Neural progenitor cell (in vitro differentiated cells): ENCODE measurements around the gene NEURL4. TPM values are rescaled to one million over a fixed set of nuclear protein-coding genes. Genes with fewer than 3 reads are reported as not detected.

Experiments used
- DNase-seq: peaks from one replicate; pipeline ENCODE4 v3.0.0-alpha.2; 2016; ENCODE audit warnings: low spot score
- H2AFZ ChIP-seq: fragments of 200-600 bp; sonication (generic); replicated peaks from 2 replicates; pipeline ENCODE4 v1.6.1; 2016; ENCODE audit warnings: antibody characterized with exemption
- H3F3A ChIP-seq: fragments of 200-600 bp; sonication (generic); 2 replicates; pipeline ENCODE4 v1.6.1; 2016; ENCODE audit warnings: antibody characterized with exemption, low read depth
- H3K27ac ChIP-seq: fragments of 200-600 bp; sonication (generic); 2 replicates; pipeline ENCODE4 v1.5.1; 2016; ENCODE audit warnings: mild to moderate bottlenecking
- H3K27me3 ChIP-seq: fragments of 200-600 bp; sonication (generic); 2 replicates; pipeline ENCODE4 v1.6.1; 2016; ENCODE audit warnings: mild to moderate bottlenecking, moderate library complexity
- H3K36me3 ChIP-seq: fragments of 200-600 bp; sonication (generic); 2 replicates; pipeline ENCODE4 v1.5.1; 2016
- H3K4me1 ChIP-seq: fragments of 200-600 bp; sonication (generic); 2 replicates; pipeline ENCODE4 v1.6.1; 2016; ENCODE audit warnings: mixed run types
- H3K4me2 ChIP-seq: fragments of 200-600 bp; sonication (generic); 2 replicates; pipeline ENCODE4 v1.6.1; 2016
- H3K4me3 ChIP-seq: fragments of 200-600 bp; sonication (generic); 2 replicates; pipeline ENCODE4 v1.5.1; 2016
- H3K79me2 ChIP-seq: fragments of 200-600 bp; sonication (generic); 2 replicates; pipeline ENCODE4 v1.6.1; 2016; ENCODE audit warnings: low read depth
- H3K9ac ChIP-seq: fragments of 200-600 bp; sonication (generic); 2 replicates; pipeline ENCODE4 v1.6.1; 2016
- H3K9me3 ChIP-seq: fragments of 200-600 bp; sonication (generic); 2 replicates; pipeline ENCODE4 v1.5.1; 2016; ENCODE audit warnings: low read depth
- H4K20me1 ChIP-seq: fragments of 200-600 bp; sonication (generic); 2 replicates; pipeline ENCODE4 v1.6.1; 2016; ENCODE audit warnings: low read depth
- H3K27ac Mint-ChIP-seq: 3 replicates; pipeline ENCODE4 v1.8.0; 2021; ENCODE audit warnings: mixed read lengths
- H3K27me3 Mint-ChIP-seq: 2 replicates; pipeline ENCODE4 v1.8.0; 2022; ENCODE audit warnings: low read depth, mild to moderate bottlenecking, inconsistent platforms, moderate library complexity, mixed read lengths; ENCODE audit not compliant: insufficient read depth
- H3K36me3 Mint-ChIP-seq: 3 replicates; pipeline ENCODE4 v1.8.0; 2021; ENCODE audit warnings: mixed read lengths
- H3K4me1 Mint-ChIP-seq: 3 replicates; pipeline ENCODE4 v1.8.0; 2021; ENCODE audit warnings: mixed read lengths
- H3K4me3 Mint-ChIP-seq: 3 replicates; pipeline ENCODE4 v1.8.0; 2021; ENCODE audit warnings: mild to moderate bottlenecking, moderate library complexity, mixed read lengths
- H3K9me3 Mint-ChIP-seq: 3 replicates; pipeline ENCODE4 v1.8.0; 2020; ENCODE audit warnings: mixed read lengths
- CTCF ChIP-seq: fragments of 200-600 bp; sonication (generic); IDR thresholded peaks from 2 replicates; pipeline ENCODE4 v1.5.1; 2017; ENCODE audit warnings: antibody characterized with exemption, mild to moderate bottlenecking
- EZH2 ChIP-seq: fragments of 200-600 bp; sonication (generic); IDR thresholded peaks from 2 replicates; pipeline ENCODE4 v1.6.1; 2017; ENCODE audit warnings: antibody characterized with exemption, mild to moderate bottlenecking, moderate library complexity
- EZH2phosphoT487 ChIP-seq: fragments of 200-600 bp; sonication (generic); IDR thresholded peaks from 2 replicates; pipeline ENCODE4 v1.6.1; 2017; ENCODE audit warnings: antibody characterized with exemption
- total RNA-seq: library from RNA; depleted of rRNA; stranded (reverse); fragments of >200 nt; gene quantifications from 2 replicates; pipeline ENCODE4 v1.2.3, GENCODE V29; 2015; ENCODE audit warnings: low replicate concordance

NEURL4 gene
- total RNA-seq, 1 donor from 2014 or later: 5.1 TPM

GRCh38 chr17:7327501-7327900, 1.6 kb downstream of the NEURL4 start:
- peaks cover 27% of the 10 kb centered on the region for H3F3A ChIP-seq
- no peak overlapping the region for H3K4me3 ChIP-seq
- DNase-seq: no peak
- peaks cover 14% of the 10 kb centered on the region for H3K4me1 ChIP-seq
- H3K9ac ChIP-seq: no peak overlapping the region
- H3K4me2 ChIP-seq: peak overlapping the region; percentile 96
- Mint-ChIP-seq H3K9me3 (no peaks in the 10 kb centered on the region), H3K4me3 (peak overlapping the region; percentile 38), H3K4me1 (peaks cover 24% of the 10 kb centered on the region), H3K27me3 (peaks cover 12% of the 10 kb centered on the region), H3K27ac (no peak overlapping the region), H3K36me3 (peaks cover 9% of the 10 kb centered on the region)
- H3K27ac ChIP-seq: no peak overlapping the region
- H2AFZ ChIP-seq: no peak overlapping the region
- no peaks in the 10 kb centered on the region for H3K27me3 ChIP-seq
- TF ChIP-seq CTCF (no peak), EZH2 (no peak), EZH2phosphoT487 (no peak)
- H3K79me2 ChIP-seq: peaks cover 20% of the 10 kb centered on the region
- no peaks in the 10 kb centered on the region for H3K36me3 ChIP-seq
- H3K9me3 ChIP-seq: no peaks in the 10 kb centered on the region
- H4K20me1 ChIP-seq: peaks cover 4% of the 10 kb centered on the region

- peaks cover 9% of the 10 kb centered on the region for H3K36me3 Mint-ChIP-seq
Observed at GRCh38 chr17:7327056-7327455, 2.1 kb downstream of the NEURL4 start.

GRCh38 chr17:7326186-7326585, 2.9 kb downstream of the NEURL4 start:
- no peaks in the 10 kb centered on the region for H3K27me3 ChIP-seq
- H3K27ac ChIP-seq: no peak overlapping the region
- H3K27me3 Mint-ChIP-seq: peaks cover 15% of the 10 kb centered on the region
- H4K20me1 ChIP-seq: peaks cover 4% of the 10 kb centered on the region
- H3K4me2 ChIP-seq: no peak overlapping the region
- no peaks in the 10 kb centered on the region for H3K9me3 Mint-ChIP-seq
- peaks cover 27% of the 10 kb centered on the region for H3F3A ChIP-seq
- H3K4me3 ChIP-seq: no peak overlapping the region
- H3K36me3 Mint-ChIP-seq: peaks cover 16% of the 10 kb centered on the region
- H3K27ac Mint-ChIP-seq: no peak overlapping the region
- H3K4me1 ChIP-seq: peaks cover 14% of the 10 kb centered on the region
- no peak overlapping the region for H3K4me3 Mint-ChIP-seq
- TF ChIP-seq CTCF (no peak), EZH2phosphoT487 (no peak), EZH2 (no peak)
- no peak for DNase-seq
- no peak overlapping the region for H2AFZ ChIP-seq
- H3K9ac ChIP-seq: no peak overlapping the region
- H3K9me3 ChIP-seq: no peaks in the 10 kb centered on the region
- no peaks in the 10 kb centered on the region for H3K36me3 ChIP-seq
- H3K79me2 ChIP-seq: peaks cover 20% of the 10 kb centered on the region
- H3K4me1 Mint-ChIP-seq: peaks cover 22% of the 10 kb centered on the region

More at GRCh38 chr17:7327056-7327455, 2.1 kb downstream of the NEURL4 start:
- Mint-ChIP-seq H3K27me3 (peaks cover 15% of the 10 kb centered on the region), H3K4me3 (peak overlapping the region; percentile 38), H3K9me3 (no peaks in the 10 kb centered on the region), H3K4me1 (peaks cover 22% of the 10 kb centered on the region), H3K27ac (no peak overlapping the region)
- Histone ChIP-seq H3K9ac (no peak overlapping the region), H3F3A (peaks cover 27% of the 10 kb centered on the region), H3K27me3 (no peaks in the 10 kb centered on the region), H3K27ac (no peak overlapping the region), H4K20me1 (peaks cover 4% of the 10 kb centered on the region), H3K4me1 (peaks cover 14% of the 10 kb centered on the region), H3K9me3 (no peaks in the 10 kb centered on the region), H3K36me3 (no peaks in the 10 kb centered on the region), H2AFZ (no peak overlapping the region), H3K79me2 (peaks cover 20% of the 10 kb centered on the region), H3K4me3 (no peak overlapping the region), H3K4me2 (no peak overlapping the region)
- no peak for DNase-seq
- no peak for TF ChIP-seq CTCF
- no peak for TF ChIP-seq EZH2phosphoT487
- no peak for TF ChIP-seq EZH2
